GM23338 (cell line): ENCODE data around the gene HDAC5.

Experiments
- EZH2phosphoT487 ChIP-seq: fragments of 200-600 bp; sonication (generic); IDR thresholded peaks from one replicate; pipeline ENCODE4 v1.8.1; 2018; ENCODE audit warnings: antibody characterized with exemption; ENCODE audit not compliant: unreplicated experiment
- TF ChIP-seq, protein P1 (sequence below), 2 experiments: fragments of 200-600 bp in 1 of 2; sonication (generic) in 1 of 2; conservative IDR thresholded peaks; 2 replicates each; pipeline versions ENCODE4 v1.5.1 to v1.6.1; 2016 to 2017; ENCODE audit warnings: antibody characterized with exemption in 2 of 2, low read depth in 2 of 2, mild to moderate bottlenecking in 2 of 2, moderate library complexity in 1 of 2
- TF ChIP-seq, protein P2 (sequence below): IDR thresholded peaks from one replicate; pipeline ENCODE4 v1.6.1; 2018; ENCODE audit warnings: antibody characterized with exemption; ENCODE audit not compliant: unreplicated experiment

DNA sequence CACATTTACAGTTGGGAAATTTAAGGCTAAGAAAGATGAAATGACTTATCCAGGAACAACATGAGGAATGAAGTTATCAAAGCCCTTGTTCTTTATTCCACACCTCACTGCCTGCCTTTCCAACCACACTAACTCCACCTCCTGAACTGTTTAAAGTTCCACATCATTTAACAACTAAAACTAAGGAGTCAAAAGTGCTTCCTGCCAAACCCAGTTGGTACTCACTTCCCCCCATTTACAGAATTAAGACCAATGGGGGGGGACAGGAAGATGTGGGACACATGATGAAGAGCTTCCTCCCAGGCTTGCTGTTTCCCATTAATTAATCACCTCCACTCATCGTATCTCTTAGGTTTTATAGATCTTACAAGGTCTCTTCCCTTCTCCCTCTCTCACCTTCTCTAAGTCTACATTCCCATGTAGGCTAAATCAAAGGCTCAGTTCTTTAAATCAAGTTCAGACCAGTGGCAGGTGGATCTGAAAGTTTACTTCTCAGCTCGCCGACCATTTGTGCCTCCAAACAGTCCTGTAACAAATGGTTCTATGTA is 89.5 kb downstream of the HDAC5 start:
- TF ChIP-seq, protein P1, sequence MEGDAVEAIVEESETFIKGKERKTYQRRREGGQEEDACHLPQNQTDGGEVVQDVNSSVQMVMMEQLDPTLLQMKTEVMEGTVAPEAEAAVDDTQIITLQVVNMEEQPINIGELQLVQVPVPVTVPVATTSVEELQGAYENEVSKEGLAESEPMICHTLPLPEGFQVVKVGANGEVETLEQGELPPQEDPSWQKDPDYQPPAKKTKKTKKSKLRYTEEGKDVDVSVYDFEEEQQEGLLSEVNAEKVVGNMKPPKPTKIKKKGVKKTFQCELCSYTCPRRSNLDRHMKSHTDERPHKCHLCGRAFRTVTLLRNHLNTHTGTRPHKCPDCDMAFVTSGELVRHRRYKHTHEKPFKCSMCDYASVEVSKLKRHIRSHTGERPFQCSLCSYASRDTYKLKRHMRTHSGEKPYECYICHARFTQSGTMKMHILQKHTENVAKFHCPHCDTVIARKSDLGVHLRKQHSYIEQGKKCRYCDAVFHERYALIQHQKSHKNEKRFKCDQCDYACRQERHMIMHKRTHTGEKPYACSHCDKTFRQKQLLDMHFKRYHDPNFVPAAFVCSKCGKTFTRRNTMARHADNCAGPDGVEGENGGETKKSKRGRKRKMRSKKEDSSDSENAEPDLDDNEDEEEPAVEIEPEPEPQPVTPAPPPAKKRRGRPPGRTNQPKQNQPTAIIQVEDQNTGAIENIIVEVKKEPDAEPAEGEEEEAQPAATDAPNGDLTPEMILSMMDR (conservative IDR thresholded peaks at IDR 0.05; ENCODE audit: low read depth in 2 of 2), result no peak
- TF ChIP-seq, protein P2, sequence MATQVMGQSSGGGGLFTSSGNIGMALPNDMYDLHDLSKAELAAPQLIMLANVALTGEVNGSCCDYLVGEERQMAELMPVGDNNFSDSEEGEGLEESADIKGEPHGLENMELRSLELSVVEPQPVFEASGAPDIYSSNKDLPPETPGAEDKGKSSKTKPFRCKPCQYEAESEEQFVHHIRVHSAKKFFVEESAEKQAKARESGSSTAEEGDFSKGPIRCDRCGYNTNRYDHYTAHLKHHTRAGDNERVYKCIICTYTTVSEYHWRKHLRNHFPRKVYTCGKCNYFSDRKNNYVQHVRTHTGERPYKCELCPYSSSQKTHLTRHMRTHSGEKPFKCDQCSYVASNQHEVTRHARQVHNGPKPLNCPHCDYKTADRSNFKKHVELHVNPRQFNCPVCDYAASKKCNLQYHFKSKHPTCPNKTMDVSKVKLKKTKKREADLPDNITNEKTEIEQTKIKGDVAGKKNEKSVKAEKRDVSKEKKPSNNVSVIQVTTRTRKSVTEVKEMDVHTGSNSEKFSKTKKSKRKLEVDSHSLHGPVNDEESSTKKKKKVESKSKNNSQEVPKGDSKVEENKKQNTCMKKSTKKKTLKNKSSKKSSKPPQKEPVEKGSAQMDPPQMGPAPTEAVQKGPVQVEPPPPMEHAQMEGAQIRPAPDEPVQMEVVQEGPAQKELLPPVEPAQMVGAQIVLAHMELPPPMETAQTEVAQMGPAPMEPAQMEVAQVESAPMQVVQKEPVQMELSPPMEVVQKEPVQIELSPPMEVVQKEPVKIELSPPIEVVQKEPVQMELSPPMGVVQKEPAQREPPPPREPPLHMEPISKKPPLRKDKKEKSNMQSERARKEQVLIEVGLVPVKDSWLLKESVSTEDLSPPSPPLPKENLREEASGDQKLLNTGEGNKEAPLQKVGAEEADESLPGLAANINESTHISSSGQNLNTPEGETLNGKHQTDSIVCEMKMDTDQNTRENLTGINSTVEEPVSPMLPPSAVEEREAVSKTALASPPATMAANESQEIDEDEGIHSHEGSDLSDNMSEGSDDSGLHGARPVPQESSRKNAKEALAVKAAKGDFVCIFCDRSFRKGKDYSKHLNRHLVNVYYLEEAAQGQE, result no peak
- TF ChIP-seq EZH2phosphoT487, result no peak
